ENCODE results near the gene APBA3.

DNA sequence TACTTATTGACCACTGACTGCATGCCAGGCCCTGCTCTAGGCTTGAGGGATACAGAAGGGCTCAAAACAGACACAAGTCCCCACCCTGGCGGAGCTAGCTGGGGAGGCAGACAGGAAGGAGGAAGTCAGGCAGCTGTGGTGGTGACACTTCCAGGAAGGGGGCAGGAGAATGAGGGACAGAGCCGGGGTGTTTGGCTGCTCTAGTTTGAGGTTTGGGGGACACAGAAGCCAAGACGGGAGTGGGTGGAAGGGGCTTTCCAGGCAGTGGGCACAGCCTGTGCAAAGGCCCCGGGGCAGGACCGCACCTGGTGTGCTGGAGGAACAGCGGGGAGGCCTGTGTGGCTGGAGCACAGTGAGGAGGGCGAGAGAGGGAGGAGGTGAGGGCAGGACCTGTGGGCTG, 5.0 kb upstream of the APBA3 start:
- TF ChIP-seq, protein P1, sequence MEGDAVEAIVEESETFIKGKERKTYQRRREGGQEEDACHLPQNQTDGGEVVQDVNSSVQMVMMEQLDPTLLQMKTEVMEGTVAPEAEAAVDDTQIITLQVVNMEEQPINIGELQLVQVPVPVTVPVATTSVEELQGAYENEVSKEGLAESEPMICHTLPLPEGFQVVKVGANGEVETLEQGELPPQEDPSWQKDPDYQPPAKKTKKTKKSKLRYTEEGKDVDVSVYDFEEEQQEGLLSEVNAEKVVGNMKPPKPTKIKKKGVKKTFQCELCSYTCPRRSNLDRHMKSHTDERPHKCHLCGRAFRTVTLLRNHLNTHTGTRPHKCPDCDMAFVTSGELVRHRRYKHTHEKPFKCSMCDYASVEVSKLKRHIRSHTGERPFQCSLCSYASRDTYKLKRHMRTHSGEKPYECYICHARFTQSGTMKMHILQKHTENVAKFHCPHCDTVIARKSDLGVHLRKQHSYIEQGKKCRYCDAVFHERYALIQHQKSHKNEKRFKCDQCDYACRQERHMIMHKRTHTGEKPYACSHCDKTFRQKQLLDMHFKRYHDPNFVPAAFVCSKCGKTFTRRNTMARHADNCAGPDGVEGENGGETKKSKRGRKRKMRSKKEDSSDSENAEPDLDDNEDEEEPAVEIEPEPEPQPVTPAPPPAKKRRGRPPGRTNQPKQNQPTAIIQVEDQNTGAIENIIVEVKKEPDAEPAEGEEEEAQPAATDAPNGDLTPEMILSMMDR (IDR thresholded peaks at IDR 0.05): no peak
- TF ChIP-seq POLR2AphosphoS5 (IDR thresholded peaks at IDR 0.05; ENCODE audit: low read depth, low read length) (no peak), SIN3A (IDR thresholded peaks at IDR 0.05; ENCODE audit: borderline replicate concordance, insufficient read depth, low read depth, low read length) (no peak)
- TF ChIP-seq, protein P2, sequence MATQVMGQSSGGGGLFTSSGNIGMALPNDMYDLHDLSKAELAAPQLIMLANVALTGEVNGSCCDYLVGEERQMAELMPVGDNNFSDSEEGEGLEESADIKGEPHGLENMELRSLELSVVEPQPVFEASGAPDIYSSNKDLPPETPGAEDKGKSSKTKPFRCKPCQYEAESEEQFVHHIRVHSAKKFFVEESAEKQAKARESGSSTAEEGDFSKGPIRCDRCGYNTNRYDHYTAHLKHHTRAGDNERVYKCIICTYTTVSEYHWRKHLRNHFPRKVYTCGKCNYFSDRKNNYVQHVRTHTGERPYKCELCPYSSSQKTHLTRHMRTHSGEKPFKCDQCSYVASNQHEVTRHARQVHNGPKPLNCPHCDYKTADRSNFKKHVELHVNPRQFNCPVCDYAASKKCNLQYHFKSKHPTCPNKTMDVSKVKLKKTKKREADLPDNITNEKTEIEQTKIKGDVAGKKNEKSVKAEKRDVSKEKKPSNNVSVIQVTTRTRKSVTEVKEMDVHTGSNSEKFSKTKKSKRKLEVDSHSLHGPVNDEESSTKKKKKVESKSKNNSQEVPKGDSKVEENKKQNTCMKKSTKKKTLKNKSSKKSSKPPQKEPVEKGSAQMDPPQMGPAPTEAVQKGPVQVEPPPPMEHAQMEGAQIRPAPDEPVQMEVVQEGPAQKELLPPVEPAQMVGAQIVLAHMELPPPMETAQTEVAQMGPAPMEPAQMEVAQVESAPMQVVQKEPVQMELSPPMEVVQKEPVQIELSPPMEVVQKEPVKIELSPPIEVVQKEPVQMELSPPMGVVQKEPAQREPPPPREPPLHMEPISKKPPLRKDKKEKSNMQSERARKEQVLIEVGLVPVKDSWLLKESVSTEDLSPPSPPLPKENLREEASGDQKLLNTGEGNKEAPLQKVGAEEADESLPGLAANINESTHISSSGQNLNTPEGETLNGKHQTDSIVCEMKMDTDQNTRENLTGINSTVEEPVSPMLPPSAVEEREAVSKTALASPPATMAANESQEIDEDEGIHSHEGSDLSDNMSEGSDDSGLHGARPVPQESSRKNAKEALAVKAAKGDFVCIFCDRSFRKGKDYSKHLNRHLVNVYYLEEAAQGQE (IDR thresholded peaks at IDR 0.05; ENCODE audit: insufficient read depth in 1 of 2, low read depth in 2 of 2, low read length in 1 of 2): no peak

Measured in Panc1 (cell line).